HG03521 (cell line): ENCODE data around the gene AUNIP.

Source experiments
- ATAC-seq: cut with Tn5 transposase; IDR thresholded peaks from one replicate; pipeline ENCODE4 v1.9.1; 2021; ENCODE audit warnings: mild to moderate bottlenecking, moderate library complexity; ENCODE audit not compliant: unreplicated experiment

The AUNIP gene

GRCh38 chr1:25797939-25798338 lies 61.3 kb downstream of the AUNIP start:
- no peak for ATAC-seq

- no peak for ATAC-seq
Measured at GRCh38 chr1:25796811-25797458, 62.3 kb downstream of the AUNIP start.

GRCh38 chr1:25795946-25796810 lies 63.1 kb downstream of the AUNIP start:
- no peak for ATAC-seq

- no peak for ATAC-seq
Measured at GRCh38 chr1:25795211-25795610, 64.0 kb downstream of the AUNIP start.

- ATAC-seq: no peak
Measured at GRCh38 chr1:25794325-25794724, 64.9 kb downstream of the AUNIP start.

GRCh38 chr1:25793585-25794170 lies 65.6 kb downstream of the AUNIP start:
- ATAC-seq: no peak

- ATAC-seq: no peak
Measured at GRCh38 chr1:25792115-25792514, 67.1 kb downstream of the AUNIP start.

GRCh38 chr1:25790472-25790871 lies 68.8 kb downstream of the AUNIP start:
- ATAC-seq: no peak

GRCh38 chr1:25787760-25788166 lies 71.5 kb downstream of the AUNIP start:
- no peak for ATAC-seq

GRCh38 chr1:25786887-25787759 lies 72.1 kb downstream of the AUNIP start:
- ATAC-seq: no peak

GRCh38 chr1:25785333-25786067 lies 73.8 kb downstream of the AUNIP start:
- ATAC-seq: no peak

GRCh38 chr1:25784575-25785051 lies 74.6 kb downstream of the AUNIP start:
- ATAC-seq: no peak
